Ovary (tissue), 9 donors: ENCODE results near the gene DIP2C. TPM values are rescaled to one million over a fixed set of nuclear protein-coding genes. Genes with fewer than 3 reads are reported as not detected.

ENCODE experiments used
- DNase-seq, 5 donors: peaks; one replicate each; pipeline ENCODE4 v3.0.0-alpha.2; 2019 to 2020
- H3K27ac ChIP-seq, 2 donors: fragments of 200-600 bp; one replicate each; pipeline versions ENCODE4 v1.5.1 to v1.8.0; 2019 to 2022
- H3K27me3 ChIP-seq: fragments of 200-600 bp; one replicate; pipeline ENCODE4 v1.8.0; 2022
- H3K36me3 ChIP-seq: fragments of 200-600 bp; sonication (generic); one replicate; pipeline ENCODE4 v1.5.1; 2019
- H3K4me1 ChIP-seq: one replicate; pipeline ENCODE4 v1.8.1; 2013; ENCODE audit warnings: mild to moderate bottlenecking, moderate library complexity; ENCODE audit not compliant: insufficient read depth
- H3K4me3 ChIP-seq: fragments of 200-600 bp; sonication (generic); one replicate; pipeline ENCODE4 v1.5.1; 2017
- H3K9me3 ChIP-seq, 2 donors: fragments of 200-600 bp in 1 of 2; sonication (generic) in 1 of 2; one replicate each; pipeline versions ENCODE4 v1.5.1 to v1.8.1; 2013 to 2019; ENCODE audit warnings: mild to moderate bottlenecking in 1 of 2, moderate library complexity in 1 of 2
- EP300 ChIP-seq: sonication (generic); formaldehyde crosslinking; IDR thresholded peaks from one replicate; pipeline ENCODE4 v1.6.1; 2017; ENCODE audit warnings: antibody characterized with exemption
- POLR2A ChIP-seq: fragments of 450-650 bp; IDR thresholded peaks from one replicate; pipeline ENCODE4 v1.6.1; 2017; ENCODE audit warnings: antibody characterized with exemption, mild to moderate bottlenecking, moderate library complexity
- WGBS, 3 donors: extraction: QIAGEN DNeasy Blood & Tissue Kit in 1 of 3; methylation state at CpG; one replicate each; pipeline versions ENCODE4 v1.1.5 to v1.1.7; 2013 to 2017; 5-methylcytosine and 5-hydroxymethylcytosine counted together
- intact Hi-C, 4 donors: fragments of 100-400 bp; cut with DNase I; formaldehyde crosslinking; loops; one replicate each; pipeline versions ENCODE4 v1.11.0 to v1.15.1; 2022 to 2023
- microRNA-seq, 3 donors: library from miRNA; unstranded; fragments of <30 nt; microRNA quantifications; one replicate each; pipeline versions ENCODE4 to v1.2.0, GENCODE V29; 2019 to 2020
- polyA plus RNA-seq, 2 donors: library from polyadenylated mRNA; stranded (reverse); fragments of 200-250 nt in 1 of 2; fragments of 350-450 nt in 1 of 2; fragmentation: Illumina TruSeq in 1 of 2; extraction: RNeasy Lipid Tissue Mini Kit (QIAGEN cat#74804) in 1 of 2; gene quantifications; one replicate each; pipeline ENCODE4 v1.2.3, GENCODE V29; 2013 to 2014
- small RNA-seq: library from RNA; depleted of rRNA; stranded (forward); fragments of <200 nt; gene quantifications from one replicate; pipeline ENCODE3, GENCODE V24; 2016
- total RNA-seq, 7 donors: library from RNA; depleted of rRNA in 2 of 7; stranded (reverse); fragments of >200 nt in 2 of 7; fragmentation: NEBNext Ultra II Directional in 3 of 7; extraction: Animal tissue kit (Norgen Biotek cat#: 25700) in 3 of 7; gene quantifications; one replicate each; pipeline versions ENCODE4 v1.1.0 to v1.2.4, GENCODE V29; 2016 to 2023
- TF ChIP-seq, protein P1 (sequence below), 3 donors: fragments of 450-650 bp in 2 of 3; fragments of 200-600 bp in 1 of 3; IDR thresholded peaks; one replicate each; pipeline versions ENCODE4 v1.5.1 to v1.8.0; 2016 to 2022; ENCODE audit warnings: antibody characterized with exemption in 3 of 3, mild to moderate bottlenecking in 1 of 3
- donor health status: DM: no; HTN: no; CAD: no; lungs with moderate emphysema.
- donor health status: DM: no; HTN: no; CAD: no.
- donor health status: Bipolar disorder and iron deficiency.
- donor health status: DM: yes; HTN: yes; CAD: no.
- donor health status: DM: no; HTN: no; CAD: no.
- donor health status: DM: yes; HTN: yes; CAD: no.

The DIP2C gene
- total and polyA plus RNA-seq, 9 donors = 10.1 to 29.4 (median 22.2) TPM

DNA sequence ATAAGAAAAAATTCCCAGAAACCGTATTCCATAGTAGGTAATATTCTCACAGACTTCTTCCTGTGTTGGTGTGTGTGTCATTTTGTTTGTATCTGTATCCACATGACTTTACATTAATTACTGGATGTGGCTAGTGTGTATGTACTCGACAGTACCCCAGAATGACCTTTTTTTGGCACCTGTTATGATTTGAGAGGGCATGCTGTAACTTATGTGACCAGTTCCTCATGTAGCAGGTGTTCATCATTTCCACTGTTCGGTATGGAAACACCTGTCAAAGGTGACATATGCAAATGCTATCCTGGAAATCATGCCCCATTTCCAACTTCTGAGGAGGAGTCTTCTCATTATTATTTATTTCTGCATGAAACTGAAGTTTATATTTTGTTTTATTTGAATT, 464.9 kb downstream of the DIP2C start:
- TF ChIP-seq, protein P1, sequence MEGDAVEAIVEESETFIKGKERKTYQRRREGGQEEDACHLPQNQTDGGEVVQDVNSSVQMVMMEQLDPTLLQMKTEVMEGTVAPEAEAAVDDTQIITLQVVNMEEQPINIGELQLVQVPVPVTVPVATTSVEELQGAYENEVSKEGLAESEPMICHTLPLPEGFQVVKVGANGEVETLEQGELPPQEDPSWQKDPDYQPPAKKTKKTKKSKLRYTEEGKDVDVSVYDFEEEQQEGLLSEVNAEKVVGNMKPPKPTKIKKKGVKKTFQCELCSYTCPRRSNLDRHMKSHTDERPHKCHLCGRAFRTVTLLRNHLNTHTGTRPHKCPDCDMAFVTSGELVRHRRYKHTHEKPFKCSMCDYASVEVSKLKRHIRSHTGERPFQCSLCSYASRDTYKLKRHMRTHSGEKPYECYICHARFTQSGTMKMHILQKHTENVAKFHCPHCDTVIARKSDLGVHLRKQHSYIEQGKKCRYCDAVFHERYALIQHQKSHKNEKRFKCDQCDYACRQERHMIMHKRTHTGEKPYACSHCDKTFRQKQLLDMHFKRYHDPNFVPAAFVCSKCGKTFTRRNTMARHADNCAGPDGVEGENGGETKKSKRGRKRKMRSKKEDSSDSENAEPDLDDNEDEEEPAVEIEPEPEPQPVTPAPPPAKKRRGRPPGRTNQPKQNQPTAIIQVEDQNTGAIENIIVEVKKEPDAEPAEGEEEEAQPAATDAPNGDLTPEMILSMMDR (IDR thresholded peaks at IDR 0.05) = no peak
- TF ChIP-seq EP300 (no peak), POLR2A (no peak)
- Histone ChIP-seq H3K27me3 (no peaks in the 10 kb centered on the region), H3K4me1 (no peaks in the 10 kb centered on the region), H3K4me3 (no peak overlapping the region), H3K9me3 (no peaks in the 10 kb centered on the region), H3K27ac (no peak overlapping the region), H3K36me3 (no peaks in the 10 kb centered on the region)
- intact Hi-C loops = no loop called here
- DNase-seq = no peak
- 82 to 95% (median 83%) methylated on average over 3 of the region's 3 CpGs for WGBS, 3 donors

Small RNAs within 50 kb of the gene (microRNA-seq; reads per million reads assigned to microRNA genes)
- 1.8 to 5.4 (median 4.2) reads per million in 3 donors for gene MIR5699

Small RNAs within 50 kb of the gene (small RNA-seq; reads per million reads assigned to genes)
- gene MIR5699 (not detected), gene RN7SL754P (not detected), gene RNA5SP298 (0.40 reads per million)

Other genes with a start within 250 kb of the DIP2C start
- gene LARP4B, start 242.0 kb upstream of the DIP2C start, total RNA-seq = 10 to 100 TPM; 32.9 to 77.8 (median 56.2) TPM
- gene LARP4B, start 242.0 kb upstream of the DIP2C start, polyA plus RNA-seq = 10 to 100 TPM; 14.4 to 21.1 TPM